H1 (cell line): Measurements from ENCODE around the gene OR2A42. TPM values are rescaled to one million over a fixed set of nuclear protein-coding genes. Genes with fewer than 3 reads are reported as not detected.
"Not testable (repeated sequence)": the region's sequence is repeated elsewhere in the genome, so short reads cannot be mapped to it uniquely, and the experiment has no call there.

Experiments
- CTCF ChIA-PET: fragments of 300-600 bp; sonication (Branson Sonifier 250); formaldehyde crosslinking; loops from one replicate; lab custom pipeline; 2021; ENCODE audit not compliant: partially characterized antibody; lab: Charles Lee
- POLR2A ChIA-PET: fragments of 300-600 bp; sonication (Branson Sonifier 250); formaldehyde crosslinking; loops from one replicate; lab custom pipeline; 2021; ENCODE audit warnings: inconsistent platforms; ENCODE audit not compliant: partially characterized antibody; lab: Charles Lee
- DNase-seq, 2 experiments: peaks; one replicate each; pipeline versions ENCODE4 v3.0.0 to v3.0.0-alpha.2; 2010 to 2022; ENCODE audit warnings: low spot score in 2 of 2, low read depth in 1 of 2, mixed read lengths in 1 of 2
- FAIRE-seq: peaks from 2 replicates; lab custom pipeline; 2011; peaks lifted over from hg19 to GRCh38; lab: Jason Lieb, UNC
- H2AFZ ChIP-seq: 2 replicates; pipeline ENCODE4 v1.8.1; 2012; ENCODE audit warnings: low read length, inconsistent platforms
- H2AK5ac ChIP-seq: 2 replicates; pipeline ENCODE4 v1.6.1; 2013; ENCODE audit warnings: low read depth, low read length
- H2BK120ac ChIP-seq: replicated peaks from 2 replicates; pipeline ENCODE3; 2013; ENCODE audit warnings: low read depth, low read length, inconsistent platforms
- H2BK12ac ChIP-seq: 2 replicates; pipeline ENCODE4 v1.6.1; 2013; ENCODE audit warnings: low read depth, low read length
- H2BK15ac ChIP-seq: 2 replicates; pipeline ENCODE4 v1.6.1; 2013; ENCODE audit warnings: low read length
- H2BK20ac ChIP-seq: 2 replicates; pipeline ENCODE4 v1.6.1; 2013; ENCODE audit warnings: low read length
- H2BK5ac ChIP-seq: 2 replicates; pipeline ENCODE4 v1.6.1; 2013; ENCODE audit warnings: low read depth, low read length
- H3K14ac ChIP-seq: 2 replicates; pipeline ENCODE4 v1.6.1; 2013; ENCODE audit warnings: inconsistent platforms; ENCODE audit not compliant: insufficient read length
- H3K18ac ChIP-seq: 2 replicates; pipeline ENCODE4 v1.6.1; 2013; ENCODE audit warnings: low read length; ENCODE audit errors: extremely low read depth
- H3K23ac ChIP-seq: 2 replicates; pipeline ENCODE4 v1.6.1; 2013; ENCODE audit warnings: inconsistent platforms; ENCODE audit not compliant: insufficient read length
- H3K23me2 ChIP-seq: 2 replicates; pipeline ENCODE4 v1.6.1; 2013; ENCODE audit warnings: low read depth, low read length
- H3K27ac ChIP-seq: 2 replicates; pipeline ENCODE4 v1.6.1; 2011; ENCODE audit warnings: low read depth, low read length, inconsistent platforms
- H3K27me3 ChIP-seq, 4 experiments: replicated peaks in 1 of 4; 1 replicate in 1 of 4; 2 replicates in 3 of 4; pipeline versions ENCODE4 v1.6.1 to v1.8.1; 2011 to 2013; ENCODE audit warnings: low read length in 3 of 4, mild to moderate bottlenecking in 3 of 4, inconsistent platforms in 2 of 4, mixed read lengths in 2 of 4, moderate library complexity in 1 of 4; ENCODE audit not compliant: control insufficient read depth in 3 of 4, insufficient read depth in 3 of 4; ENCODE audit errors: extremely low read depth in 1 of 4
- H3K36me3 ChIP-seq, 4 experiments: 2 replicates each; pipeline versions ENCODE4 v1.6.1 to v1.8.1; 2011 to 2013; ENCODE audit warnings: mild to moderate bottlenecking in 4 of 4, low read length in 3 of 4, moderate library complexity in 2 of 4, control low read depth in 1 of 4, inconsistent platforms in 1 of 4; ENCODE audit not compliant: insufficient read depth in 4 of 4, control insufficient read depth in 2 of 4
- H3K4ac ChIP-seq: replicated peaks from 2 replicates; pipeline ENCODE3; 2013; ENCODE audit warnings: low read length, low read depth, mixed read lengths, inconsistent platforms; ENCODE audit not compliant: insufficient read length
- H3K4me1 ChIP-seq, 4 experiments: replicated peaks in 1 of 4; 1 replicate in 1 of 4; 2 replicates in 3 of 4; pipeline versions ENCODE4 v1.6.1 to v1.8.1; 2011 to 2013; ENCODE audit warnings: low read length in 3 of 4, inconsistent platforms in 2 of 4, mixed read lengths in 1 of 4; ENCODE audit not compliant: insufficient read depth in 4 of 4, control insufficient read depth in 3 of 4
- H3K4me2 ChIP-seq, 2 experiments: 2 replicates each; pipeline versions ENCODE4 v1.6.1 to v1.8.1; 2011 to 2013; ENCODE audit warnings: low read depth in 2 of 2, low read length in 2 of 2, control low read depth in 1 of 2, inconsistent platforms in 1 of 2, mild to moderate bottlenecking in 1 of 2; ENCODE audit not compliant: insufficient read depth in 1 of 2
- H3K4me3 ChIP-seq, 4 experiments: fragments of 200-600, 300-600 bp in 1 of 4; sonication (generic), shearing (Covaris generic), sonication (Bioruptor Twin) in 1 of 4; 2 replicates each; pipeline versions ENCODE4 v1.5.1 to v1.8.1; 2011 to 2016; ENCODE audit warnings: low read length in 4 of 4, low read depth in 3 of 4, control low read depth in 2 of 4, inconsistent platforms in 2 of 4, mild to moderate bottlenecking in 2 of 4, mixed read lengths in 1 of 4, moderate library complexity in 1 of 4; ENCODE audit not compliant: insufficient read depth in 2 of 4; ENCODE audit errors: extremely low read depth in 1 of 4
- H3K56ac ChIP-seq: replicated peaks from 2 replicates; pipeline ENCODE3; 2013; ENCODE audit warnings: low read depth, mild to moderate bottlenecking, mixed read lengths, low read length, inconsistent platforms; ENCODE audit not compliant: insufficient read length
- H3K79me1 ChIP-seq: 2 replicates; pipeline ENCODE4 v1.6.1; 2013; ENCODE audit warnings: low read depth, low read length, control low read depth
- H3K79me2 ChIP-seq, 2 experiments: 2 replicates each; pipeline versions ENCODE4 v1.6.1 to v1.8.1; 2012 to 2013; ENCODE audit warnings: low read length in 2 of 2, mild to moderate bottlenecking in 2 of 2, inconsistent platforms in 1 of 2; ENCODE audit not compliant: insufficient read depth in 2 of 2, control insufficient read depth in 1 of 2
- H3K9ac ChIP-seq, 4 experiments: replicated peaks in 1 of 4; 1 replicate in 1 of 4; 2 replicates in 3 of 4; pipeline versions ENCODE4 v1.6.1 to v1.8.1; 2011 to 2013; ENCODE audit warnings: low read depth in 3 of 4, low read length in 3 of 4, control low read depth in 2 of 4, mild to moderate bottlenecking in 2 of 4, moderate library complexity in 2 of 4, inconsistent platforms in 1 of 4; ENCODE audit errors: extremely low read depth in 1 of 4
- H3K9me3 ChIP-seq, 2 experiments: 2 replicates each; pipeline versions ENCODE4 v1.6.1 to v1.8.1; 2012 to 2013; ENCODE audit warnings: mild to moderate bottlenecking in 2 of 2, moderate library complexity in 2 of 2, control low read depth in 1 of 2, inconsistent platforms in 1 of 2, low read depth in 1 of 2, low read length in 1 of 2, mixed read lengths in 1 of 2; ENCODE audit not compliant: insufficient read depth in 2 of 2
- H4K20me1 ChIP-seq, 2 experiments: replicated peaks in 1 of 2; 2 replicates each; pipeline versions ENCODE3 to v1.8.1; 2011 to 2013; ENCODE audit warnings: inconsistent platforms in 2 of 2, low read length in 2 of 2, mild to moderate bottlenecking in 1 of 2; ENCODE audit not compliant: insufficient read depth in 2 of 2, control insufficient read depth in 1 of 2
- H4K5ac ChIP-seq: 2 replicates; pipeline ENCODE4 v1.6.1; 2013; ENCODE audit warnings: low read length, low read depth, mixed read lengths, inconsistent platforms; ENCODE audit not compliant: insufficient read length
- H4K8ac ChIP-seq: 2 replicates; pipeline ENCODE4 v1.8.0; 2013; ENCODE audit warnings: mild to moderate bottlenecking, moderate library complexity, low read length, inconsistent platforms; ENCODE audit not compliant: insufficient read depth; ENCODE audit errors: extremely low read depth
- H4K91ac ChIP-seq: replicated peaks from 2 replicates; pipeline ENCODE3; 2013; ENCODE audit warnings: low read length, mixed read lengths, inconsistent platforms; ENCODE audit not compliant: insufficient read length
- WGBS, 2 experiments: shearing (Covaris generic) in 1 of 2; methylation state at CpG; one replicate each; pipeline versions ENCODE4 v1.1.6 to v1.1.7; 2013 to 2015; ENCODE audit warnings: low lambda C conversion rate in 2 of 2, mixed read lengths in 2 of 2, inconsistent platforms in 1 of 2, low coverage in 1 of 2, missing lambda C conversion rate in 1 of 2; ENCODE audit not compliant: insufficient replicate concordance in 2 of 2, insufficient coverage in 1 of 2, insufficient read length in 1 of 2; ENCODE audit errors: extremely low coverage in 1 of 2, missing lambda C conversion rate in 1 of 2; 5-methylcytosine and 5-hydroxymethylcytosine counted together
- polyA plus RNA-seq, 7 experiments: library from polyadenylated mRNA; depleted of rRNA in 3 of 7; stranded (reverse) in 5 of 7; unstranded in 2 of 7; fragments of >200 nt in 5 of 7; fragments of 200-250 nt in 2 of 7; gene quantifications; 1 replicate in 5 of 7; 2 replicates in 1 of 7; 4 replicates in 1 of 7; pipeline versions ENCODE4 v1.2.1 to v1.2.3, GENCODE V29; 2011 to 2013; ENCODE audit warnings: missing spikeins in 2 of 7, mixed read lengths in 2 of 7
- total RNA-seq: library from RNA; stranded (reverse); fragmentation: NEBNext Ultra II Directional; extraction: Animal tissue kit (Norgen Biotek cat#: 25700); gene quantifications from 2 replicates; pipeline ENCODE4 v1.2.1, GENCODE V29; 2021

The OR2A42 gene
- total and polyA plus RNA-seq, 2 of the 8 experiments (the other 6 are each of a cell fraction or from before 2014, with no cell fraction given): not detected

DNA sequence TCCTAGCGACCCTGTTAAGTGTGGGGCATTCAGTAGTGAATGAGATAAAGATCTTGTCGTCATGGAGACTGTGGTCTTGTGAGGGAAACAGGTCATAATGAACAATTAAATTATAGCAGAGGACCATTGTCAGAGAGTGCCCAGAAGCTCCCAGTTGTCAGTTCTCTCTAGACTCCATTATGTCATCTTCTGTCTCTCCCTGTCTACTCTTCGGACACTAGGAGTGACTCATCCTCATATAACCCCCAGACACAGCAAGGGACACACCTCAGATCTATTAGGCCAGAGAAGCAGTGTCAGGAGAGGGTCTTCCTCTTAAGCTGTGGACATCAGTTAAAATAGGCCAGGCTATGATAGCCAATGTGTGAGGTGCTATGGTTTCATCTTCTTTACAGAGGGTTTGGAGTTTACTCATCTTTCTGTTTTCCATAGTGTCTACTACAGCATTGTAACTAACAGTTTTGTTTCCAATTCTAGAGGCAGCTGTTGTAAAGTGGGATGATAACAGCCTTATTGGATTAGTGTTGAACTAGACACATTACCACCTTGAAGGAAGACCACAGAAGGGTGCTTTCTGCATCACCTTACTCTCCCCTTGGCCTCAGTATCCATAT, 47.9 kb upstream of the OR2A42 start:
- FAIRE-seq, POLR2A ChIA-PET, H3K4me2 ChIP-seq: not testable (repeated sequence)

DNA sequence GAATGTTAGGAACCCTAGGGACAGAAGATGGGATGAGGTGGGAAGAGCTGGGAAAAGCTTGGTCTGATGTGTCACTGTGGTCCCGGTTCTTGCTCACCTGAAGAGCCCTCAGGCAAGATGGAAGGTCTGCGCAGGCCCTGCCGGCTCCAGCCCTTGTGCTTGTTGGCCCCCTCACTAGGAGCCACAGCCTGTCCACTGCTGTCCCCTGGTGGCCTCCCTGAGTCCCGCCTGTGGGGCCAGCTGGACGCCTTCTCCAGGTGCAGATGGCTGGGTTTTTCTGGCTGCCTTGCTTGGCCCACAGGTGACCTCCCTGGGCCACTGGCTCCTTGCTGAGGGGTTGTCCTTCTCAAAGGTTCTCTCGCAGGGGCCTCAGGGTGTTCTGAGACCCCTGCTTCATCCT, 44.3 kb upstream of the OR2A42 start:
- POLR2A ChIA-PET, H4K5ac ChIP-seq, H2AFZ ChIP-seq, H3K27me3 ChIP-seq, H4K20me1 ChIP-seq, H3K23ac ChIP-seq, H2AK5ac ChIP-seq, H4K8ac ChIP-seq, H3K18ac ChIP-seq, H2BK20ac ChIP-seq, FAIRE-seq, H2BK5ac ChIP-seq, H3K4me3 ChIP-seq, H2BK120ac ChIP-seq, H3K79me1 ChIP-seq, H2BK15ac ChIP-seq, H3K56ac ChIP-seq, H3K79me2 ChIP-seq, H3K23me2 ChIP-seq, H3K27ac ChIP-seq, H3K4ac ChIP-seq, DNase-seq, CTCF ChIA-PET, H3K4me1 ChIP-seq, H4K91ac ChIP-seq, H3K36me3 ChIP-seq, H2BK12ac ChIP-seq, H3K9ac ChIP-seq, H3K9me3 ChIP-seq, H3K14ac ChIP-seq, H3K4me2 ChIP-seq: not testable (repeated sequence)
- WGBS, 2 experiments: no CpG with 5 or more reads among the region's 6 CpGs

More for the DNA sequence above, 47.9 kb upstream of the OR2A42 start:
- H3K9me3 ChIP-seq, H3K18ac ChIP-seq, H4K8ac ChIP-seq, H3K4me1 ChIP-seq, H3K56ac ChIP-seq, H3K23ac ChIP-seq, H3K4ac ChIP-seq, H3K27me3 ChIP-seq, H2BK5ac ChIP-seq, H3K79me2 ChIP-seq, H3K14ac ChIP-seq, H2BK12ac ChIP-seq, H2BK20ac ChIP-seq, H4K5ac ChIP-seq, H2BK120ac ChIP-seq, DNase-seq, H2AFZ ChIP-seq, H3K36me3 ChIP-seq, H3K79me1 ChIP-seq, H3K27ac ChIP-seq, CTCF ChIA-PET, H4K20me1 ChIP-seq, H3K23me2 ChIP-seq, H3K9ac ChIP-seq, H2BK15ac ChIP-seq, H2AK5ac ChIP-seq, H3K4me3 ChIP-seq, H4K91ac ChIP-seq: not testable (repeated sequence)
- no CpG with 5 or more reads among the region's 3 CpGs for whole genome bisulfite sequencing, 2 experiments
